HG03159 (cell line): ENCODE data around the gene SPAG6.
"Not testable (repeated sequence)": the region's sequence is repeated elsewhere in the genome, so short reads cannot be mapped to it uniquely, and the experiment has no call there.

Source experiments
- ATAC-seq: cut with Tn5 transposase; IDR thresholded peaks from one replicate; pipeline ENCODE4 v1.9.1; 2021; ENCODE audit warnings: mild to moderate bottlenecking, moderate library complexity; ENCODE audit not compliant: unreplicated experiment

Gene SPAG6

DNA sequence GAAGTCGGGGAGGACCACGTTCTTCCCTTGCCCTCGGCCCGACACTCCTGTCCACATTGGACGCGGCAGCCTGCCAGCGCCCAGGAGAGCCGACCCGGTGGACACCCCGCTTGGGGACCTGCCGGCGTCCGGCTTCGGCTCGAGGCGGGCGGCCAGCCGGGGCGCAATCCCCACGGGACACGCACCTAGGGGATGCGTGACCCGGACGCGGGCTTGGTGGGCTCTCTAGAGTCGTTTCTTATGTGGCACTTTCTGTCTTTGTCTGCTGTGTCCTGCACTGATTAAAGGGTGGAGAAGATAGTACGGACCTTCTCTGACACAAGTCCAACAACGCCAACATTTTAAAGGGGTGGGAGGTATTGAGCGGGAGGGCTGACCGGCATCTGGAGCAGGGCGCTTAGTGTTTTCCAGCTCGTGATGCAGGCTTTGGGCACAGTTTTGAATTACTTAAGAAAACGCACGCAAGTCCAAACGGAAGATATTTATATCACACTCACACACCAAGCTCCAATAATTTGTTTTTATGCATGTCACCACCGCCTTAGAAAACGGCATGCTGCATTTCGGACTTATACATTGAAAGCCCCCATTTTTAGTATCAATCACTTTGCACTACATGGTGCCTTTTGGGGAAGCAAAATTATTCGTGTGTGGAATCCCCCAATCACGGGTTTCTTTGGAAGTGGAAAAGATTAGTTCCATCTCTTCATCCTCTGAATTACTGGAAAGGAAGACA, 3.9 kb upstream of the SPAG6 start:
- no peak for ATAC-seq

DNA sequence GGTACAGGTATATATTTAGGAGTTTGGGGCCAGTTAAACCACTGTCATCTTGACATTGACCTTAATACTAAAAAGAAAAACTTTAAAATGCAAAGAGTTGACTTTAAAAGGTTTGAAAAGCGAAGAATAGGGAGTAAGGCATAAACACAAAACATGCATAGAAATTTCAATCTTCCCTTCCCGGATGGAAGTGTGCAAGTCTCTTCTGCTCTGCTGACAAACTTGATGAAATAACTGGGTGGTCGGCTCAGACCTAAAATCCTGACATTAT, 3.4 kb upstream of the SPAG6 start:
- no peak for ATAC-seq

DNA sequence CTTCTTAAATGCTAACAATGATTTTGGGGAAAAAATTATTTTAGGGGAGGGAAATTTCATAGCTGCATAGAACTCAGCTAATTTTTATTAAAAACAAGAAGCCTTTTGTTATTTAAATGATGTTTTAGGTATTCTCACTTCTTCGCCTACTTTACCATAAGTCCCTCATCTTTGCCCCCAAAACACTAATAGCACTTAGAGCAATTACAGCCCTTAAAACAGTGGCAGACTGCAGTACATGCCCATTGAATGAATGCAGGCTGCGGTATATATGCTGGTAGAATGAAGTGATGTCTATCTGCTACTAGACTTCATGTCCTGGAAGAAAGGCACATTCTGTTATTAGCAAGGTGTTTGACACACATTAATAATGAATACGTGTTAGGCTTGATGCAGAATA, 2.9 kb upstream of the SPAG6 start:
- ATAC-seq: no peak

DNA sequence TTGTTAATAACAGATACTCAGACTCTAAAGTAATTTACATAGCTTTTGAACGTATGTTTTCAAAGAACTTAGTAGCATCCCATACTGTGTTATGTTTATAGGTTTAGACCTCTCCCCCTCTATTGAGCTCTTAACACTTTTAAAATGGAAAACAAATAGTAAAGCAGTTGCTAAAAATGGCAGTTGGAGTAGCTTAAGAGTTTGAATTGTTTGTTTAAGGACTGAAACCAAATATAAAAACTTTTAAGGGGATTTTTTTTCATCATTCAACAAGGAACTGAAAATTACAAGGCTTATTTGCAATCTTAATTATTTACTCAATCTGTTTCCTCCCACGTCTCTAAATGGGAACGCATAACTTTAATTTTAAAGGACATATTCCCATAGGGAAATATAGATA, 1.6 kb upstream of the SPAG6 start:
- ATAC-seq: no peak

DNA sequence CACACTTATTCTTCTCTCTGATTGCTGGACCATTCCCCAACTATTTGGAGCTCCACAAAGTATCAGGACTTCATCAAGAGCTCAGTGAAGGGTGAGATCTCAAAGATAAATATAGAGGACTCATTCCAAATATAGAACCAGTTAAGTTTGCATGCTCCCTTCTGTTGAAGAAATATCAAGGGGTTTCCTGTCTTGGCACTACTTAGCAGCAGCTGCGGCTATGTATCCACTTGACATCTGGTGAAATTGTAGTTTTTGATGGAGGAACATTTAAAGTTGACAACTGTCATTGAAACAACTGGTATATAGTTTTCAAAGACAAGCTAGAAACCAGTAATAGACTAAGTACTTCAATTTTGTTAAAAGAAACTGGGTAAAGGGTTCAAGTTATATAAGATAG, 1.0 kb upstream of the SPAG6 start:
- ATAC-seq: no peak

DNA sequence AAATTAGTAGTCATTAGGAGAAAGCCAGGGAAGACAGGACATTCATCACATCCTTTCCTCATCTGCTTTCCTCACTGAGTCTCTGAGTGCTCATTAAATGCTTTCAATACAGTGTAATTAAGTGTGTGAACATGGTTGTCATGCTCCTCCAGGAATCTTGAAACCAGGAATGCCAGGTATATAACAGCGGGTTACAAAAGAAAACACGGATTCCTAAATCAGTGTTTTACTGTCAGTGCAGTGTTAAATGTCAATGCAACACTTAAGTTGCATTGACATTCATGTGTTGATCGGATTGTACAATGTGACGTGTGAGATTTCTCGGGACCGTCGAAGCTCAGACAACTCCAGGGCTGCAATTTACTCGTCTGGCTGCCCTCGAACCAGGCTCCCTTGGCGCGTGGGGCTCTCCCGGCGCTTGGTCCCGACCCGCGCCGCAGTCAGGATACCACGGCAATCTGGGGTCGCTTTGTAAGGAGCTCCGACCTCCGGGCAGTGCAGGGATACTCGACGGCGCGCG, 455 bp upstream of the SPAG6 start:
- ATAC-seq: no peak

DNA sequence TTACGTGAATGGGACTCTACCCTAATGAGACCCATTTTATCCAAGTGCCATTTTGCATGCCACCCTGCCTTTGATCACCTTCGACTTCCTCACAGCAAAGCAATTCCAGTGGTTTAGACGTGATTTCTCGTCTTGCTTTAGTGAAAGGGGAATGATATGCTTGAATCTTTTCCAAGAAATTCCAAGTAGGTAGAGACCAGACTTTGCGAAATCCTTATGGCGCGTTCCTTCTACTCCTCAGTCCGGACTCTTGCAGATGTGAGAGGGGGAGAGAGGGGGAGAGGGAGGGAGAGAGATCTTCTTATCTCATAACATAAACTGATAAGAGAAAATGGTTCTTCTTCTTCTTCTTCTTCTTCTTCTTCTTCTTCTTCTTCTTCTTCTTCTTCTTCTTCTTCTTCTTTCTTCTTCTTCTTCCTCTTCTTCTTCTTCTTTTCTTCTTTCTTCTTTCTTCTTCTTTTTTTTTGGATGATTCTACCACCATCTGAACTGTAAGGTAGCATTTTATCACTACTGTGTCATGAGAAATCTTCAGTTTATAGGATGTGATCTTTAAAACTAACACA, 883 bp downstream of the SPAG6 start:
- ATAC-seq: no peak

DNA sequence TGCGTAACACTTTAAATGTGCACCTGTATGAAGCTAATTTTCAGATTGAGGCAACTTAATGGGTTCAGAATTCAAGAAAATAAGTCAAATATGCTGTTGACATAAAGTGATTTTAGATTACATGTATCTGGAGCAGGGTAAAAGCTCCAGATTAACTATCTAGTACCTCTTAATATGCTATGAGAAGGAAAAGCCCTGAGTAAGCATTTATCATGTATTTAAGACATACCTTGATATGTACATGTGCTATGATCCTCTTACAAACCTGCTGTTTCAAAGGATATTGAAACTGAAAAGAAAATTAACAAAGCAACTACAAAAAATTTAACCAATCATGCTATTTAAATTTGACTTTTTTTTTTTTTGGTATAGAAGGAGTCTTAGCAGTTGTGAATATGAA, 4.5 kb downstream of the SPAG6 start:
- no peak for ATAC-seq

DNA sequence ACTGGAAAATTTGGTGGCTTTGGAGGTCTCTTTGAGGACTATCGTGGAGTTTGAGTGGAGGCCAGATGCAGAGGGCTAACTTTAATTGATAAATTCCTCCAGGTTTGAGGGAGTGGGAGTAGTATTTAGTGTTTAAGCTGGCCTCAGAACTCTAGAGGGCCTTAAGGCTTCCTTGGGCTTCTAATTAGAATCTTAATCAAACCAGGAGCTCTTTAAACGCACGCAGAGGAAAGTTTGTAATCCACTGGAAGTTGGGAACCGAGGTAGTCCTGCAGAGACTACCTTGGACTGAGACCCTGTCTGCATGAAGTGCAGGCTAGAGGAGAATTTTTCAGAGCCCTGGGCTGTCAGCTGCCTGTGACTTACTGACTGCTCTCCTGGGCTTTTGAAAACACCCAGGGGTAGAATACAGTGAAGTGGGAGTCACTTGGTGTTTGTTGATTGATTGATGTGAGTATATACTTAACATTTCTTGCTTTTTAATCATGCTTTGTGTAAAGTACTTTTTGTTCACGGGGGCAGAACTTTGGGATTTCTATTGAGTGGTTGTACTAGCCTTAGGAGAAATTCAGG, 5.9 kb downstream of the SPAG6 start:
- no peak for ATAC-seq

DNA sequence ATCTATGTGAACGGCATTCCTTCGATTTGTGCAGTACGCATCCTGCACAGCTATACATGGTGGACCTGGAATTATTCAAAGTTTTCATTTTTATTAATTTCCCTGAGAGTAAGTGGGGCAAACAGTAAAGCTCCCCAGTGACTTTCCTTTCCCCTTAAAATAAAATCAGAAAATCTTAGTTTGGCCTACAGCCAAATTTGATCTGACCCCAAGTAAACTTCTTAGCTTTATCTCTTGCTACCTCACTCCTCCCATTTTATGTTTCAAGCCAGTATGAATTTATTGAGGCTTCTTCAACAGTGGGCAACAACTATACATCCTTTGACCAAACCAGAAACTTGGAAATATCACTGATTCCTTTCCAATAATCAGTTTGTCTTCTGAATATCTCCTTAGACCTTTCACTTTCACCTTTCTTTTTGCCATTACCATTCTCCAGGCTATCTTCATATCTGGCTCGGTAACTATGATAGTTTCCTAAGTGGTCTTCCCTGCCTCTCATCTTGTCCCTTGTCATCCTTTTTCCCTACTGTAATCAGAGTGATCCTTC, 11.1 kb downstream of the SPAG6 start:
- no peak for ATAC-seq

DNA sequence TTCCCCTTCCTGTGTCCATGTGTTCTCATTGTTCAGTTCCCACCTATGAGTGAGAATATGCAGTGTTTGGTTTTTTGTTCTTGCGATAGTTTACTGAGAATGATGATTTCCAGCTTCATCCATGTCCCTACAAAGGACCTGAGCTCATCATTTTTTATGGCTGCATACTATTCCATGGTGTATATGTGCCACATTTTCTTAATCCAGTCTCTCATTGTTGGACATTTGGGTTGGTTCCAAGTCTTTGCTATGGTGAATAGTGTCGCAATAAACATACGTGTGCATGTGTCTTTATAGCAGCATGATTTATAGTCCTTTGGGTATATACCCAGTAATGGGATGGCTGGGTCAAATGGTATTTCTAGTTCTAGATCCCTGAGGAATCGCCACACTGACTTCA, 12.5 kb downstream of the SPAG6 start:
- not testable (repeated sequence) for ATAC-seq

DNA sequence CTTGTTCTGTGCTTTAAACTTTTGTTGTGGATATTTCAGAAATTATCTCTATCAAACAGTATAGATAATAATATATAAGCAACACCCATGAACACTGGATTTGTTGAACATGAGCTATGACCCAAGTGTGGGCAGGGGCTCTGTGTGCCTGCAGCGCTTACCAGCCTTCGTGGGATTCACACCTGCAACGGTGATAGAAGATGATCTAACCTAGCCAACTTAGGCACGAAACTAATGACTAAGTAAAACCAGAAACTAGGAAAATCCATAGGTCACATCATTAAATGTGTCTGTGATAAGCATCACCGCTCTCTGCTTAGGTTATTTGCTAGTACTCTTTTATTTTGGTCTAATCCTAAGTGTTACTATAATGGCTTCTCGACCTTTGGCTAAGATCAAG, 18.0 kb downstream of the SPAG6 start:
- ATAC-seq: no peak

DNA sequence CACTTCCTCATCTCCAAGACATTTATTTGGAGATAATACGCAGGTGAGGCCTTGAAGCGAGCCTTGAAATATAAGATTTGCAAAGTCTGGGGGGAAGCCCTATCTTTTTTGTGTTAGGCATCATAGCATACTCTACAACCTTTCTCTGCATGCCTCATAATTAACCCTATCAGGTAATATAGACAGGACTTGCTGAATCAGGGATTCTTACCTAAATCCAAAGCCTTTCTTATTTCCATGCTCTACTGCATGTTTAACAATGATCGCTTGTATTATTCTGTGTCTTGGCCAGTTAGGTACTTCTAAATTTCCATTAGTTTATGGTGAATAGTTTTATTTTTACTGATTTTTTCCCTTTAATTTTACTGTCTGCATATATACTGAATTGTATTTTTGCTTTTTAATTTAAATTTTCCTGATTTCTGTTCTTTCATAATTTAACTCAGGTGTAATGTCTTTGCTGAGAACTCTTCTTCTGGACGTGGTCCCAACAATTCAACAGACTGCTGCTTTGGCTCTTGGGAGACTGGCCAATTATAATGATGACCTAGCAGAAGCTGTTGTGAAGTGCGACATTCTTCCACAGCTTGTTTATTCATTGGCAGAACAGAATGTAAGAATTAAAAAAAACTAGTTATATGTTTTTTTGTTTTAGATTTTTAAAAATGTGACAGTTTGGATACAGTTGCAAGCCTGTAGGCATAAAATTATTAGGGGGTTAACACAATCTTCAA, 19.3 kb downstream of the SPAG6 start:
- ATAC-seq: no peak

DNA sequence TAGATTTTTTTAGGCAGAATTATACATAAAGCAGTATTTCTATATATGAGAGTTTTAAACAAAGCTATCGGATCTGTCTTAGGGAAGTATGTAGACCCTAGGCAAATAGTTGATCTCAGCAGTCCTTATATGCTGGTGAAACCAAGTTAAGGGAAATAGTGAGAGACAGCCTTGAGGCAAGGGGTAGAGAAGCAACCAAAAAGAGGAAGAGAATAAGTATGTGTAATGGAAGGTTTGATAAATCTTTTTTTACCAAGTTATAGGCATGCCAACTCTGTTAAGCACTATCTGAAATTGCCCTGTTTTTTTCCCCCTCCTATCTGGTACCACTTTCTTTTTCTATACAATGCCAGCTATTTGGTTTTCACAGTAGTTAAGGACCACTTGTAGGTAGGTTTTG, 19.9 kb downstream of the SPAG6 start:
- peak; percentile 59 for ATAC-seq

DNA sequence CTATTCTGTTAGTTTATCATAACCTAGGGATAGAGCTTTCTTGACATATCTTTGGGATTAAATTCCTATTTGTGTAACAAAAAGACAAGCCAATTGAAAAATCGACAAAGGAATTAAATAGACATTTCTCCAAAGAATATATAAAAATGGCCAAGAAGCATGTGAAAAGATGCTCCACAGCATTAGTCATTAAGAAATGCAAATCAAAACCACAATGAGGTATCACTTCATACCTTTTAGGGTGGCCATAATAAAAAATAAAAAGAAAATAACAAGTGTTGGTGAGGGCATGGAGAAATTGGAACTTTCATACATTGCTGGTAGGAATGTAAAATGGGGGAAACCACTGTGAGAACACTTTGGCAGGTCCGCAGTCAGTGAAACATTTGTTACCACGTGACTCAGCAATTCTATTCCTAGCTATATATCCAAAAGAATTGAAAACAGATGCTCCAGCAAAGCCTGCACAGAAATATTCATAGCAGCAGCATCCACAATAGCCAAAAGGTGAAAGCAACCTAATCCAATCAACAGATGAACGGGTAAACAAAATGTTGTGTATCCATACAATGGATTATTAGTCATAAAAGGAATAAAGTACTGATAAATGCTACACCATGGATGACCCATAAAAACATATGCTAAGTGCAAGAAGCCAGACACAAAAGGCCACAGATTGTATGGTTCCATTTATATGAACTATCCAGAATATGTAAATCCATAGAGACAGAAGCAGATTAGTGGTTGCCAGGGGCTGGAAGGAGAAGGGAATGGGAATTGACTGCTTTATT, 20.5 kb downstream of the SPAG6 start:
- ATAC-seq: peak; percentile 40

DNA sequence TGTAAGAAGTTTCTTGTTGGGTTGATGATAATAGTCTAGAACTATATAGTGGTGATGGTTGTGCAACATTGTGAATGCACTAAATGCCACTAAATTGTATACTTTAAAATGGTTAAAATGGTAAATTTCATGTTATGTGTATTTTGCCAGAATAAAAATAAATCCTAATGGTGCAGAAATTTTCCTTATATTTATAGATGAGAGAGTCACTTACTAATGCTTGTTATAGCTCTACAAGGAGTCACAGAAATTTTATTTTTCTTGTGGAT, 21.1 kb downstream of the SPAG6 start:
- ATAC-seq: no peak

DNA sequence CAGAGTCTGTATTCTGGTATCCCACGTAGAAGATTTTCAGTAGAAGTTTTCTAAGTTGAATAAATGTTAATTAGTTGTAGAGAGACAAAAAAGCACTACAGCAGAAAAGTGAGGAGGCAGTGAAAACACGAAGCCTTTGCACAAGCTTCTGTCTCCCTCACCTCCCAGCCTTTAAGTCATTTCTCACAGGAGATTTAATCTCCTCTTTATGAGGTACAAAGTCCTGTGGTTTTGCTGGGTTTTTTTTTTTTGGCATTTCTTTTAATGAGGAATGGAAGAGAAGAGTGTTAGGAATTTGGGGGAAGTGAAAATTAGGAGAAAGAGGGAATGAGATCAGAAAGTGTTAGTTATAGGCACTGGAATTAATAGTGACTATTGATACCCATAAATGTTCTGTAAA, 21.5 kb downstream of the SPAG6 start:
- no peak for ATAC-seq

DNA sequence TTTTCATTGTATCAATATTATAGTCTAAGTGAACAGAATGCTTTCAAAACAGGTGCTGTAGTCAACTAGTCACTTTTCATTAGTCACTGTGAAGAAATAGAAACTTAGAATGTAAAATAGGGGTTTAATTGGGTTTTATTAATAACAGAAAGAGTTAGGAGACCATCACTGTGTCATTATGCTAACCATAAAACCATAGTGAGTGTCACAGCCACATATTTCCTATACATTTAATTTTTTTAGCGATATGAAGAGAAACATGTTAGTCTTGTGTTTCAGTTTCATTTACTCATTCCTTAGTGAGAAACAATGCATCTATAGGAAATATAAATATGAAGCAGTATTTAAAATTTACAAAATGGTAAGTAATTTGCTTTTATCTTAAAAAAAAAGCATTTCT, 22.2 kb downstream of the SPAG6 start:
- ATAC-seq: no peak

DNA sequence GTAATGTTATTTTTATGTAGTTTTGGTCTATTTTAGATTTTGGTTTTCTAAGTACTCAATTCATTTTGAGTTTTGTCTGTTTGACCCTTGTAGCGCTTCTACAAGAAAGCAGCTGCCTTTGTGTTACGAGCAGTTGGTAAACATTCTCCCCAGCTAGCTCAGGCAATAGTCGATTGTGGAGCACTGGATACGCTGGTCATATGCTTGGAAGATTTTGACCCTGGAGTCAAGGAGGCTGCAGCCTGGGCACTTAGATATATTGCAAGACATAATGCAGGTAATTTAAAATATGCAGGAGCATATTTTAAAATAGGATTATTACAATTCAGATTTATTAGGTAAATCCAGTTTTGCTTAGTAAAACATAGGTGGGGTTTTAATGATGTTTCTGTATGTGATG, 23.1 kb downstream of the SPAG6 start:
- ATAC-seq: no peak

DNA sequence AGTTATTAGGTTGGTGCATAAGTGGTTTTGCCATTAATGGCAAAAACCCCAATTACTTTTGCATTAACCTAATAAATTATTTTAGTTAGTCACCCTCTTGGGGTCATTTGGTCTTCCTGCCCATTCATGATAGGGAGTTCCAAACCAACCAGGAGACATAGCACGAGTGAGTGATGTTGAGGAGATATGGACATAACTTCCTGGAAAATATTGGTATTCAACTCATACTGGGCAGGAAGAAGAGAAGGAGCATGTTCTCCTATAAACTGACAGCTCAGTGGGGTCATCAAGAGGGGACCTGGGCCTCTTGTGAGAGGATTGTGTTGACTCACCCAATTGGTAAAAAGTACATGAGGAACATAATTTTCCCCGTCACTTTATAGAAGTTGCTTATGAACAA, 23.7 kb downstream of the SPAG6 start:
- no peak for ATAC-seq

DNA sequence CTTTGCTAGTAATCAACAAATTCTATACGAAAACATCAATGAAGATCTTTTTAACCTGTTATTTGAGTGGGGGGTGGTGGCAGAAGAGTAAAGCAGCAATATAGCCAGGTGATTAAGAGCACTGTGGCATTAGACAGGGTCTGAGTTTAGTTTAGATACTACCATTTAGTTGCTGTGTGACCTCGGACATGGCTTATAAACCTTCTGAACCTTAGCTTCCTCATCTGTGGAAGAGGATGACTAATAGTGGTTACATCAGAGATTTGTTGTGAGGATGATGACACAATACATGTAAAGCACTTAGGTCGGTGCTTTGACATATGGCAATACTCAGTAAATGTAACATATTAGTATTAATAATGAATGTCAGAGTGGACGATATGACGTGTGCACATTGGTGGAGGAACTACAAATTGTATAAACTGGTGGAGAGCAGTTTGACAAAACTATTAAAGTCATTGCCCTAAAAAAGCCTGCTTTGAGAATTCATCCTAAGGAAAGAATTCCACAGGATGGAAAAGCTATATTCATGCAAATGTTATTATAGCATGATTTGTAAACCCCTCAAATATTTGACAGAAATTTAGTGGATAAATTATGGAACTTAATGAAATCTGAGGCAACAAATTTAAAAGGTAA, 24.3 kb downstream of the SPAG6 start:
- ATAC-seq: peak; percentile 47
